Astrocyte (in vitro differentiated cells and primary cell): ENCODE results near the gene GRIA1. TPM values are rescaled to one million over a fixed set of nuclear protein-coding genes. Genes with fewer than 3 reads are reported as not detected.
A peak's percentile ranks its signal among the peaks of the same experiment; 100 is the strongest.
"Not testable (repeated sequence)": the region's sequence is repeated elsewhere in the genome, so short reads cannot be mapped to it uniquely, and the experiment has no call there.

Experiments used
- DNase-seq: peaks from one replicate; pipeline ENCODE4 v3.0.0-alpha.2; 2010; ENCODE audit warnings: low read depth
- FAIRE-seq: peaks from 2 replicates; lab custom pipeline; 2011; peaks lifted over from hg19 to GRCh38; lab: Jason Lieb, UNC
- H2AFZ ChIP-seq: 2 replicates; pipeline ENCODE4 v1.6.0; 2012; ENCODE audit warnings: low read depth, low read length, inconsistent platforms
- H3K27ac ChIP-seq: 2 replicates; pipeline ENCODE4 v1.5.1; 2011; ENCODE audit warnings: low read depth, low read length, inconsistent platforms
- H3K27me3 ChIP-seq: 2 replicates; pipeline ENCODE4 v1.6.0; 2011; ENCODE audit warnings: low read length, inconsistent platforms; ENCODE audit not compliant: insufficient read depth
- H3K36me3 ChIP-seq: 2 replicates; pipeline ENCODE4 v1.5.1; 2011; ENCODE audit warnings: low read length, inconsistent platforms; ENCODE audit not compliant: insufficient read depth
- H3K4me1 ChIP-seq: 2 replicates; pipeline ENCODE4 v1.5.1; 2011; ENCODE audit warnings: low read length, inconsistent platforms; ENCODE audit not compliant: insufficient read depth
- H3K4me2 ChIP-seq: 2 replicates; pipeline ENCODE4 v1.6.0; 2012; ENCODE audit warnings: low read length, inconsistent platforms
- H3K4me3 ChIP-seq: 2 replicates; pipeline ENCODE4 v1.5.1; 2011; ENCODE audit warnings: low read depth, mild to moderate bottlenecking, low read length, inconsistent platforms; ENCODE audit not compliant: insufficient read depth
- H3K79me2 ChIP-seq: 2 replicates; pipeline ENCODE4 v1.6.0; 2012; ENCODE audit warnings: mild to moderate bottlenecking, low read length, inconsistent platforms; ENCODE audit not compliant: insufficient read depth
- H3K9ac ChIP-seq: 2 replicates; pipeline ENCODE4 v1.6.0; 2012; ENCODE audit warnings: mild to moderate bottlenecking, low read length, inconsistent platforms
- H3K9me3 ChIP-seq: 2 replicates; pipeline ENCODE4 v1.5.1; 2012; ENCODE audit warnings: low read depth, mild to moderate bottlenecking, low read length, inconsistent platforms; ENCODE audit not compliant: insufficient read depth
- H4K20me1 ChIP-seq: 2 replicates; pipeline ENCODE4 v1.6.0; 2012; ENCODE audit warnings: low read length, inconsistent platforms; ENCODE audit not compliant: insufficient read depth
- H3K27ac Mint-ChIP-seq: one replicate; pipeline ENCODE4 v1.8.0; 2021; ENCODE audit warnings: mild to moderate bottlenecking, mixed read lengths; ENCODE audit not compliant: unreplicated experiment
- H3K27me3 Mint-ChIP-seq: one replicate; pipeline ENCODE4 v1.8.0; 2021; ENCODE audit warnings: low read depth, mixed read lengths; ENCODE audit not compliant: unreplicated experiment
- H3K36me3 Mint-ChIP-seq: one replicate; pipeline ENCODE4 v1.8.0; 2021; ENCODE audit warnings: low read depth, mixed read lengths; ENCODE audit not compliant: unreplicated experiment
- H3K4me1 Mint-ChIP-seq: one replicate; pipeline ENCODE4 v1.8.0; 2021; ENCODE audit warnings: low read depth, mixed read lengths; ENCODE audit not compliant: unreplicated experiment
- H3K4me3 Mint-ChIP-seq: one replicate; pipeline ENCODE4 v1.8.0; 2021; ENCODE audit warnings: mild to moderate bottlenecking, moderate library complexity, mixed read lengths; ENCODE audit not compliant: unreplicated experiment
- H3K9me3 Mint-ChIP-seq: one replicate; pipeline ENCODE4 v1.8.0; 2021; ENCODE audit warnings: mild to moderate bottlenecking, mixed read lengths; ENCODE audit not compliant: unreplicated experiment
- CTCF ChIP-seq: IDR thresholded peaks from 2 replicates; pipeline ENCODE4 v1.5.1; 2011; ENCODE audit warnings: low read depth, mild to moderate bottlenecking, inconsistent platforms, low read length, moderate library complexity; ENCODE audit not compliant: insufficient read depth
- EZH2 ChIP-seq: IDR thresholded peaks from 2 replicates; pipeline ENCODE4 v1.6.1; 2012; ENCODE audit warnings: mild to moderate bottlenecking, low read length, inconsistent platforms; ENCODE audit not compliant: insufficient read depth
- total RNA-seq: library from RNA; stranded (reverse); gene quantifications from 2 replicates; pipeline ENCODE4 v1.2.1, GENCODE V29; 2021

The GRIA1 gene
- total RNA-seq, 1 donor from 2014 or later = 5.4 TPM

- Mint-ChIP-seq H3K9me3 (no peaks in the 10 kb centered on the region), H3K27me3 (no peaks in the 10 kb centered on the region), H3K27ac (no peak overlapping the region), H3K4me1 (peaks cover 5% of the 10 kb centered on the region), H3K36me3 (peaks cover 2% of the 10 kb centered on the region), H3K4me3 (no peak overlapping the region)
- H3K27me3 ChIP-seq = no peaks in the 10 kb centered on the region
- no peaks in the 10 kb centered on the region for H3K79me2 ChIP-seq
- no peak overlapping the region for H3K4me3 ChIP-seq
- H4K20me1 ChIP-seq = no peaks in the 10 kb centered on the region
- H3K9ac ChIP-seq = no peak overlapping the region
- H3K27ac ChIP-seq = no peak overlapping the region
- no peaks in the 10 kb centered on the region for H3K36me3 ChIP-seq
- no peaks in the 10 kb centered on the region for H3K4me1 ChIP-seq
- no peak overlapping the region for H3K4me2 ChIP-seq
- FAIRE-seq (no peak), DNase-seq (no peak)
- H2AFZ ChIP-seq = no peak overlapping the region
- TF ChIP-seq EZH2 (no peak), CTCF (no peak)
- no peaks in the 10 kb centered on the region for H3K9me3 ChIP-seq
Observed at GRCh38 chr5:153717287-153717686, 226.8 kb downstream of the GRIA1 start.

- FAIRE-seq = no peak
- H3K9me3 Mint-ChIP-seq = peaks cover 10% of the 10 kb centered on the region
- Histone ChIP-seq H3K9me3 (no peaks in the 10 kb centered on the region), H3K4me2 (no peak overlapping the region), H4K20me1 (no peaks in the 10 kb centered on the region), H2AFZ (no peak overlapping the region), H3K4me1 (no peaks in the 10 kb centered on the region), H3K27ac (no peak overlapping the region), H3K36me3 (no peaks in the 10 kb centered on the region), H3K27me3 (no peaks in the 10 kb centered on the region), H3K9ac (no peak overlapping the region), H3K4me3 (no peak overlapping the region), H3K79me2 (no peaks in the 10 kb centered on the region)
- peak; percentile 48 for DNase-seq
- no peak overlapping the region for H3K4me3 Mint-ChIP-seq
- no peaks in the 10 kb centered on the region for H3K27me3 Mint-ChIP-seq
- H3K36me3 Mint-ChIP-seq = peaks cover 2% of the 10 kb centered on the region
- no peak overlapping the region for H3K27ac Mint-ChIP-seq
- TF ChIP-seq CTCF = no peak
- TF ChIP-seq EZH2 = no peak
- peaks cover 5% of the 10 kb centered on the region for H3K4me1 Mint-ChIP-seq
Observed at GRCh38 chr5:153718713-153719112, 228.2 kb downstream of the GRIA1 start.

DNA sequence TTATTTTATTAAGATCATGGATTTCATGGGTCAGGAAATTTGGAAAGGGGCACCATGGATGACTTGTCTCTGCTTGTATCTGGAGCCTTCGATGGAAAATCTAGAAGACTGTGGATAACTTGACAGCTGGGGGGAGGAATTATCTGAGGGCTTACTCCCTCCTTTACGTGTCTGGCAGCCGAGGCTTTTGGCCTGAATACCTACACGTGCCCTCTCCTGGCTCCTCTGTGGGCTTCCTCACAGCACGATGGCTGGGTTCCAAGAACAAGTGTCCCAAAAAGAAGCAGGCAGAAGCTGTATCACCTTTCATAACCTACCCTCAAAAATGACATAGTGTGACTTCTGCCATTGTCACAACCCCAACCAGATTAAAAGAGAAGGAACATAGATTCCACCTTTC is 228.9 kb downstream of the GRIA1 start:
- Mint-ChIP-seq H3K9me3 (peaks cover 10% of the 10 kb centered on the region), H3K4me1 (peaks cover 5% of the 10 kb centered on the region), H3K4me3 (no peak overlapping the region)

DNA sequence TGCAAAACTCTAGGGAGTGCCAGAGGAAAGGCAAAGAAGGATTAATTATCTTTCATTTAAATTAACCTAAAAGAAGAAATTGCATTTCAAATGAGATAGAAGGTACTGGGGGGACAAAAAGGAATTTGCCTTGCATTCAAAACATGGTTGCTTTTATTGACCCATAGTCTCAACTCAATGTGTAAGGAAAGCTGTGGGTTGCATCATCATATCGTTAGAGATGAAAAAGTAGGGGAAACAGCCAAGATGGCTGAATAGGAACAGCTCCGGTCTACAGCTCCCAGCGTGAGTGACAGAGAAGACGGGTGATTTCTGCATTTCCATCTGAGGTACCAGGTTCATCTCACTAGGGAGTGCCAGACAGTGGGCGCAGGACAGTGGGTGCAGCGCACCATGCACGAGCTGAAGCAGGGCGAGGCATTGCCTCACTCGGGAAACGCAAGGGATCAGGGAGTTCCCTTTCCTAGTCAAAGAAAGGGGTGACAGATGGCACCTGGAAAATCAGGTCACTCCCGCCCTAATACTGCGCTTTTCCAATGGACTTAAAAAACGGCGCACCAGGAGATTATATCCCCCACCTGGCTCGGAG is 232.6 kb downstream of the GRIA1 start:
- not testable (repeated sequence) for H2AFZ ChIP-seq, H3K27me3 ChIP-seq, H3K9me3 ChIP-seq, H3K4me1 Mint-ChIP-seq, H3K36me3 ChIP-seq, H3K4me1 ChIP-seq, H3K4me2 ChIP-seq, DNase-seq, H3K79me2 ChIP-seq, H3K27ac ChIP-seq, FAIRE-seq, H3K36me3 Mint-ChIP-seq, H3K27me3 Mint-ChIP-seq, H3K9ac ChIP-seq, H3K4me3 Mint-ChIP-seq, H3K27ac Mint-ChIP-seq, H4K20me1 ChIP-seq, H3K4me3 ChIP-seq
- H3K9me3 Mint-ChIP-seq = peaks cover 13% of the 10 kb centered on the region

More for the DNA sequence above, 228.9 kb downstream of the GRIA1 start:
- Mint-ChIP-seq H3K27ac (no peak overlapping the region), H3K36me3 (peaks cover 2% of the 10 kb centered on the region), H3K27me3 (no peaks in the 10 kb centered on the region)
- no peak overlapping the region for H2AFZ ChIP-seq
- no peaks in the 10 kb centered on the region for H3K9me3 ChIP-seq
- no peak overlapping the region for H3K4me2 ChIP-seq
- no peaks in the 10 kb centered on the region for H4K20me1 ChIP-seq
- no peak overlapping the region for H3K4me3 ChIP-seq
- no peak for FAIRE-seq
- no peak overlapping the region for H3K27ac ChIP-seq
- H3K9ac ChIP-seq = no peak overlapping the region
- H3K4me1 ChIP-seq = no peaks in the 10 kb centered on the region
- H3K36me3 ChIP-seq = no peaks in the 10 kb centered on the region
- no peak for DNase-seq
- H3K79me2 ChIP-seq = no peaks in the 10 kb centered on the region
- no peaks in the 10 kb centered on the region for H3K27me3 ChIP-seq
- TF ChIP-seq CTCF (no peak), EZH2 (no peak)
